Ovary (tissue), 9 donors: ENCODE data around the gene APBA2. TPM values are rescaled to one million over a fixed set of nuclear protein-coding genes. Genes with fewer than 3 reads are reported as not detected.

Experiments
- DNase-seq, 5 donors: peaks; one replicate each; pipeline ENCODE4 v3.0.0-alpha.2; 2019 to 2020
- H3K27ac ChIP-seq, 2 donors: fragments of 200-600 bp; one replicate each; pipeline versions ENCODE4 v1.5.1 to v1.8.0; 2019 to 2022
- H3K27me3 ChIP-seq: fragments of 200-600 bp; one replicate; pipeline ENCODE4 v1.8.0; 2022
- H3K36me3 ChIP-seq: fragments of 200-600 bp; sonication (generic); one replicate; pipeline ENCODE4 v1.5.1; 2019
- H3K4me1 ChIP-seq: one replicate; pipeline ENCODE4 v1.8.1; 2013; ENCODE audit warnings: mild to moderate bottlenecking, moderate library complexity; ENCODE audit not compliant: insufficient read depth
- H3K4me3 ChIP-seq: fragments of 200-600 bp; sonication (generic); one replicate; pipeline ENCODE4 v1.5.1; 2017
- H3K9me3 ChIP-seq, 2 donors: fragments of 200-600 bp in 1 of 2; sonication (generic) in 1 of 2; one replicate each; pipeline versions ENCODE4 v1.5.1 to v1.8.1; 2013 to 2019; ENCODE audit warnings: mild to moderate bottlenecking in 1 of 2, moderate library complexity in 1 of 2
- EP300 ChIP-seq: sonication (generic); formaldehyde crosslinking; IDR thresholded peaks from one replicate; pipeline ENCODE4 v1.6.1; 2017; ENCODE audit warnings: antibody characterized with exemption
- POLR2A ChIP-seq: fragments of 450-650 bp; IDR thresholded peaks from one replicate; pipeline ENCODE4 v1.6.1; 2017; ENCODE audit warnings: antibody characterized with exemption, mild to moderate bottlenecking, moderate library complexity
- WGBS, 3 donors: extraction: QIAGEN DNeasy Blood & Tissue Kit in 1 of 3; methylation state at CpG; one replicate each; pipeline versions ENCODE4 v1.1.5 to v1.1.7; 2013 to 2017; 5-methylcytosine and 5-hydroxymethylcytosine counted together
- intact Hi-C, 4 donors: fragments of 100-400 bp; cut with DNase I; formaldehyde crosslinking; loops; one replicate each; pipeline versions ENCODE4 v1.11.0 to v1.15.1; 2022 to 2023
- polyA plus RNA-seq, 2 donors: library from polyadenylated mRNA; stranded (reverse); fragments of 200-250 nt in 1 of 2; fragments of 350-450 nt in 1 of 2; fragmentation: Illumina TruSeq in 1 of 2; extraction: RNeasy Lipid Tissue Mini Kit (QIAGEN cat#74804) in 1 of 2; gene quantifications; one replicate each; pipeline ENCODE4 v1.2.3, GENCODE V29; 2013 to 2014
- total RNA-seq, 7 donors: library from RNA; depleted of rRNA in 2 of 7; stranded (reverse); fragments of >200 nt in 2 of 7; fragmentation: NEBNext Ultra II Directional in 3 of 7; extraction: Animal tissue kit (Norgen Biotek cat#: 25700) in 3 of 7; gene quantifications; one replicate each; pipeline versions ENCODE4 v1.1.0 to v1.2.4, GENCODE V29; 2016 to 2023
- TF ChIP-seq, protein P1 (sequence below), 3 donors: fragments of 450-650 bp in 2 of 3; fragments of 200-600 bp in 1 of 3; IDR thresholded peaks; one replicate each; pipeline versions ENCODE4 v1.5.1 to v1.8.0; 2016 to 2022; ENCODE audit warnings: antibody characterized with exemption in 3 of 3, mild to moderate bottlenecking in 1 of 3
- donor health status: DM: no; HTN: no; CAD: no; lungs with moderate emphysema.
- donor health status: DM: no; HTN: no; CAD: no.
- donor health status: Bipolar disorder and iron deficiency.
- donor health status: DM: yes; HTN: yes; CAD: no.
- donor health status: DM: no; HTN: no; CAD: no.
- donor health status: DM: yes; HTN: yes; CAD: no.

Gene APBA2
- total and polyA plus RNA-seq, 9 donors: 0.53 to 3.1 (median 1.4) TPM

DNA sequence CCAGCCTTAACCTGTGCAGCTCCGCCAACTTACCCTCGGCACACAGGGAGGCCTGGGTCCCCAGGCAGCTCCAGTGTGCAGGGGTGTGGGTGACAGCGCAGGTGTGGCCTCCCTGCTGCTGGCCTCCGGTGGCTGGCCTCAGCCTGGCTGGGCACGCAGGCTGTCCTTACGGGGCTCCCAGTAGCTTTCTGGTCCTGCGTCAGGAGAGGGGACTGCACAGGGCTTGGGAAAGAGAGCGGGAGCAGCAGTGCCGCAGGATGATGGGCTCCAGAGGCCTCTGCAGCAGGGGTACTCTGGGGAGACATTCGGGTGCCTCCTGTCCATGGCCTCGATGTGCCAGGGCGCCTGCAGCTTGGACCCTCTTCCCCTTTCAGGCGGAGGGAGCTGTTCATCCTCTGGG, 9.4 kb downstream of the APBA2 start:
- H3K27me3 ChIP-seq: no peaks in the 10 kb centered on the region
- no peak overlapping the region for H3K4me3 ChIP-seq
- H3K27ac ChIP-seq: no peak overlapping the region
- no peaks in the 10 kb centered on the region for H3K9me3 ChIP-seq
- WGBS, 3 donors: 84 to 89% (median 84%) methylated on average over 13 of the region's 13 CpGs
- intact Hi-C loops: loop anchor here in 1 of 4 donors (2.0 kb wide), 1 partner anchor 16 kb away; no protein-coding TSS in a partner anchor
- no peak for DNase-seq
- no peaks in the 10 kb centered on the region for H3K36me3 ChIP-seq
- TF ChIP-seq, protein P1, sequence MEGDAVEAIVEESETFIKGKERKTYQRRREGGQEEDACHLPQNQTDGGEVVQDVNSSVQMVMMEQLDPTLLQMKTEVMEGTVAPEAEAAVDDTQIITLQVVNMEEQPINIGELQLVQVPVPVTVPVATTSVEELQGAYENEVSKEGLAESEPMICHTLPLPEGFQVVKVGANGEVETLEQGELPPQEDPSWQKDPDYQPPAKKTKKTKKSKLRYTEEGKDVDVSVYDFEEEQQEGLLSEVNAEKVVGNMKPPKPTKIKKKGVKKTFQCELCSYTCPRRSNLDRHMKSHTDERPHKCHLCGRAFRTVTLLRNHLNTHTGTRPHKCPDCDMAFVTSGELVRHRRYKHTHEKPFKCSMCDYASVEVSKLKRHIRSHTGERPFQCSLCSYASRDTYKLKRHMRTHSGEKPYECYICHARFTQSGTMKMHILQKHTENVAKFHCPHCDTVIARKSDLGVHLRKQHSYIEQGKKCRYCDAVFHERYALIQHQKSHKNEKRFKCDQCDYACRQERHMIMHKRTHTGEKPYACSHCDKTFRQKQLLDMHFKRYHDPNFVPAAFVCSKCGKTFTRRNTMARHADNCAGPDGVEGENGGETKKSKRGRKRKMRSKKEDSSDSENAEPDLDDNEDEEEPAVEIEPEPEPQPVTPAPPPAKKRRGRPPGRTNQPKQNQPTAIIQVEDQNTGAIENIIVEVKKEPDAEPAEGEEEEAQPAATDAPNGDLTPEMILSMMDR (IDR thresholded peaks at IDR 0.05): no peak
- TF ChIP-seq POLR2A: no peak
- TF ChIP-seq EP300: no peak
- H3K4me1 ChIP-seq: no peaks in the 10 kb centered on the region

DNA sequence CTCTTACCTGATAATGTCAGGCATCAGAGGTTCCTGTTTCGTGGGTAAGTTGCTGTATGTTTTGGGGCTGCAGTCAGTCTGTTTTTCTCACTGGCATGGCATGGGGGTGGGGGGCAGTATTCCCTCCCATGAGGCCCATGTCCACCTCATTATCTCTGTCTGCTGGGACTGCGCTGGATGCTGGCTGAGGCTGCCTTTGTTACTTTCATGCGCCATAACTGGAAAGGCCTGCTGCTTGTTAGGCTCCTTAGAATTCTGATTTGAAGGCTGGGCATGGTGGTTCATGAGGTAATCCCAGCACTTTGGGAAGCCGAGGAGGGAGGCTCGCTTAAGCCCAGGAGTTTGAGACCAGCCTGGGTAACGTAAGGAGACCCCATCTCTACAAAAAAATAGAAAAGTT, 9.8 kb downstream of the APBA2 start:
- Histone ChIP-seq H3K4me3 (no peak overlapping the region), H3K27me3 (no peaks in the 10 kb centered on the region), H3K9me3 (no peaks in the 10 kb centered on the region), H3K36me3 (no peaks in the 10 kb centered on the region), H3K4me1 (no peaks in the 10 kb centered on the region), H3K27ac (no peak overlapping the region)
- TF ChIP-seq, protein P1 (IDR thresholded peaks at IDR 0.05): no peak
- TF ChIP-seq EP300 (no peak), POLR2A (no peak)
- DNase-seq: peak in 1 of 5 donors; percentile 1
- intact Hi-C loops: loop anchor here in 1 of 4 donors (2.0 kb wide), 1 partner anchor 15 kb away; no protein-coding TSS in a partner anchor
- WGBS, 3 donors: 85 to 97% (median 90%) methylated on average over 6 of the region's 6 CpGs

DNA sequence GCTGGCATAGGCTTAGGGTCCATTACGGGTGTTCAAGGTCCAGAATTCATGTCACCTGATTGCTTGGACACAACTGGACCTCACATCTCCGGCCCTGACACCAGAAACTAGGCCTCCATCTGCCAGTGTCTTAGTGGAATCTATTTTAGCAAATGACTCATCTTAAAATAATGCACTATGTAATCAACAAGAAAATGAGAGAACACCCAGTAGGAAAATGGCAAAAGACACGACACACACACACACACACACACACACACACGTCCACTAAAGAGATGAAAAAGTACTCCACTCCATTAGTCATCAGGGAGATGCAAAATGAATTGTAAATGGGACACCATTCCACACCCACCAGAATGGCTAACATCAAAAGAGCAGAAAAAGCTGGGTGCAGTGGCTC, 11.2 kb downstream of the APBA2 start:
- intact Hi-C loops: no loop called here

DNA sequence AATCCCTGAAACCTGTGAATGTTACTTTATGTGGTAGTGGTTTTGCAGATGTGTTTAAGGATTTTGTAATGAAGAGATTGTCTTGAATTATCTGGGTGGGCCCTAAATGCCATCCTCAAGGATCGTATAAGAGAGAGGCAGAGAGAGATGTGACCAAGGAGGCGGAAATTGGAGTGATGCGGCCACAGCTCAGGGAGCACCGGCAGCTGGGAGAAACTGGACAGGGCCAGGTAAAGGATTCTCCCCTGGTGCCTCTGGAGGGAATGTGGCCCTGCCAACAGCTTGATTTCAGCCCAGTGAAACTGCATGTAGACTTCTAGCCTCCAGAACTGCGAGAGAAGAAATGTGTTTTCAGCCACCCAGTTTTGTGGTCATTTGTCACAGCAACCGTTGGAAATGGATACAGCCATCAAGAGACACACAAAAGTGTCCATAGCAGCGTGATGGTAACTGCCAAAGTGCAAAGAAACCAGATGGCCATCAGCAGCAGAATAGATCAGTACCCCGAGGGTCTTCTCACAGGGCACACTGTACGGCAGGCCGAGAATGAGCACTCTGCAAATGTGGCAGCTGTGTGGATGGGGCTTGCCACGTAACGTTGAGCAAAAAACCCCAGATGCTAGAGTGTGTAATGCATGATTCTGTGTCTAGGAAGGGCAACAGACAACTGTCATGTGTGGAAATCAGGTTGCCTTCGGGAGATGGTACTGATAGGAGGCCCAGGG, 12.2 kb downstream of the APBA2 start:
- DNase-seq: no peak
- H3K27me3 ChIP-seq: no peaks in the 10 kb centered on the region
- TF ChIP-seq POLR2A: no peak
- TF ChIP-seq, protein P1 (IDR thresholded peaks at IDR 0.05): no peak
- no peak for TF ChIP-seq EP300
- H3K36me3 ChIP-seq: no peaks in the 10 kb centered on the region
- intact Hi-C loops: no loop called here
- no peaks in the 10 kb centered on the region for H3K4me1 ChIP-seq
- H3K4me3 ChIP-seq: no peak overlapping the region
- H3K27ac ChIP-seq: no peak overlapping the region
- no peaks in the 10 kb centered on the region for H3K9me3 ChIP-seq
- WGBS, 3 donors: 93 to 97% (median 94%) methylated on average over 13 of the region's 13 CpGs

More for the DNA sequence above, 11.2 kb downstream of the APBA2 start:
- H3K27me3 ChIP-seq: no peaks in the 10 kb centered on the region
- no peak overlapping the region for H3K4me3 ChIP-seq
- no peak overlapping the region for H3K27ac ChIP-seq
- no peaks in the 10 kb centered on the region for H3K36me3 ChIP-seq
- no peaks in the 10 kb centered on the region for H3K4me1 ChIP-seq
- TF ChIP-seq POLR2A (no peak), EP300 (no peak)
- TF ChIP-seq, protein P1 (IDR thresholded peaks at IDR 0.05): no peak
- WGBS, 3 donors: 67 to 74% (median 74%) methylated on average over 4 of the region's 4 CpGs
- no peaks in the 10 kb centered on the region for H3K9me3 ChIP-seq
- no peak for DNase-seq
